Ovary (tissue), 9 donors: ENCODE measurements around the gene FAAP20. TPM values are rescaled to one million over a fixed set of nuclear protein-coding genes. Genes with fewer than 3 reads are reported as not detected.

ENCODE experiments used
- DNase-seq, 5 donors: peaks; one replicate each; pipeline ENCODE4 v3.0.0-alpha.2; 2019 to 2020
- H3K27ac ChIP-seq, 2 donors: fragments of 200-600 bp; one replicate each; pipeline versions ENCODE4 v1.5.1 to v1.8.0; 2019 to 2022
- H3K27me3 ChIP-seq: fragments of 200-600 bp; one replicate; pipeline ENCODE4 v1.8.0; 2022
- H3K36me3 ChIP-seq: fragments of 200-600 bp; sonication (generic); one replicate; pipeline ENCODE4 v1.5.1; 2019
- H3K4me1 ChIP-seq: one replicate; pipeline ENCODE4 v1.8.1; 2013; ENCODE audit warnings: mild to moderate bottlenecking, moderate library complexity; ENCODE audit not compliant: insufficient read depth
- H3K4me3 ChIP-seq: fragments of 200-600 bp; sonication (generic); one replicate; pipeline ENCODE4 v1.5.1; 2017
- H3K9me3 ChIP-seq, 2 donors: fragments of 200-600 bp in 1 of 2; sonication (generic) in 1 of 2; one replicate each; pipeline versions ENCODE4 v1.5.1 to v1.8.1; 2013 to 2019; ENCODE audit warnings: mild to moderate bottlenecking in 1 of 2, moderate library complexity in 1 of 2
- CTCF ChIP-seq, 3 donors: fragments of 450-650 bp in 2 of 3; fragments of 200-600 bp in 1 of 3; IDR thresholded peaks; one replicate each; pipeline versions ENCODE4 v1.5.1 to v1.8.0; 2016 to 2022; ENCODE audit warnings: antibody characterized with exemption in 3 of 3, mild to moderate bottlenecking in 1 of 3
- EP300 ChIP-seq: sonication (generic); formaldehyde crosslinking; IDR thresholded peaks from one replicate; pipeline ENCODE4 v1.6.1; 2017; ENCODE audit warnings: antibody characterized with exemption
- POLR2A ChIP-seq: fragments of 450-650 bp; IDR thresholded peaks from one replicate; pipeline ENCODE4 v1.6.1; 2017; ENCODE audit warnings: antibody characterized with exemption, mild to moderate bottlenecking, moderate library complexity
- WGBS, 3 donors: extraction: QIAGEN DNeasy Blood & Tissue Kit in 1 of 3; methylation state at CpG; one replicate each; pipeline versions ENCODE4 v1.1.5 to v1.1.7; 2013 to 2017; 5-methylcytosine and 5-hydroxymethylcytosine counted together
- intact Hi-C, 4 donors: fragments of 100-400 bp; cut with DNase I; formaldehyde crosslinking; loops; one replicate each; pipeline versions ENCODE4 v1.11.0 to v1.15.1; 2022 to 2023
- polyA plus RNA-seq, 2 donors: library from polyadenylated mRNA; stranded (reverse); fragments of 200-250 nt in 1 of 2; fragments of 350-450 nt in 1 of 2; fragmentation: Illumina TruSeq in 1 of 2; extraction: RNeasy Lipid Tissue Mini Kit (QIAGEN cat#74804) in 1 of 2; gene quantifications; one replicate each; pipeline ENCODE4 v1.2.3, GENCODE V29; 2013 to 2014
- total RNA-seq, 7 donors: library from RNA; depleted of rRNA in 2 of 7; stranded (reverse); fragments of >200 nt in 2 of 7; fragmentation: NEBNext Ultra II Directional in 3 of 7; extraction: Animal tissue kit (Norgen Biotek cat#: 25700) in 3 of 7; gene quantifications; one replicate each; pipeline versions ENCODE4 v1.1.0 to v1.2.4, GENCODE V29; 2016 to 2023
- donor health status: DM: no; HTN: no; CAD: no; lungs with moderate emphysema.
- donor health status: DM: no; HTN: no; CAD: no.
- donor health status: Bipolar disorder and iron deficiency.
- donor health status: DM: yes; HTN: yes; CAD: no.
- donor health status: DM: no; HTN: no; CAD: no.
- donor health status: DM: yes; HTN: yes; CAD: no.

FAAP20 gene
- total and polyA plus RNA-seq, 9 donors, result 3.4 to 96.1 (median 61.7) TPM

- no peak for DNase-seq
- Histone ChIP-seq H3K27ac (no peak overlapping the region), H3K4me1 (no peaks in the 10 kb centered on the region), H3K36me3 (no peaks in the 10 kb centered on the region), H3K9me3 (no peaks in the 10 kb centered on the region), H3K27me3 (no peaks in the 10 kb centered on the region), H3K4me3 (no peak overlapping the region)
- intact Hi-C loops, result no loop called here
- TF ChIP-seq EP300 (no peak), CTCF (IDR thresholded peaks at IDR 0.05) (no peak), POLR2A (no peak)
- WGBS, 3 donors, result 75 to 84% (median 75%) methylated on average over 4 of the region's 4 CpGs
These were observed 53.5 kb downstream of the FAAP20 start for GRCh38 chr1:2141025-2141424.

Other genes with a start within 250 kb of the FAAP20 start
- gene CFAP74, start 191.0 kb downstream of the FAAP20 start, total RNA-seq, result 1 to 10 TPM in 1 of 7 donors, under 1 TPM in 5, not detected in 1; 0.10 to 8.0 (median 0.67) TPM
- gene CFAP74, start 191.0 kb downstream of the FAAP20 start, polyA plus RNA-seq, result under 1 TPM; 0.05 to 0.18 TPM
- under 1 TPM in 2 of 7 donors, not detected in 5; 0.33 to 0.40 TPM for gene GABRD, start 175.4 kb downstream of the FAAP20 start, total RNA-seq
- under 1 TPM in 1 of 2 donors, not detected in 1; 0.13 TPM for gene GABRD, start 175.4 kb downstream of the FAAP20 start, polyA plus RNA-seq
- 10 to 100 TPM in 1 of 7 donors, 1 to 10 TPM in 6; 3.4 to 16.1 (median 5.9) TPM for gene PRKCZ, start 144.4 kb downstream of the FAAP20 start, total RNA-seq
- gene PRKCZ, start 144.4 kb downstream of the FAAP20 start, polyA plus RNA-seq, result 1 to 10 TPM; 3.6 to 5.3 TPM
- 100 to 1,000 TPM in 3 of 7 donors, 10 to 100 TPM in 4; 27.8 to 109 (median 84.3) TPM for gene SKI, start 33.5 kb upstream of the FAAP20 start, total RNA-seq
- gene SKI, start 33.5 kb upstream of the FAAP20 start, polyA plus RNA-seq, result 10 to 100 TPM; 36.3 to 47.0 TPM
- gene MORN1, start 196.8 kb upstream of the FAAP20 start, total RNA-seq, result 10 to 100 TPM; 15.6 to 24.2 (median 17.8) TPM
- gene MORN1, start 196.8 kb upstream of the FAAP20 start, polyA plus RNA-seq, result 1 to 10 TPM; 1.7 to 8.6 TPM
- 100 to 1,000 TPM in 3 of 7 donors, 10 to 100 TPM in 4; 51.0 to 130 (median 99.0) TPM for gene RER1, start 197.1 kb upstream of the FAAP20 start, total RNA-seq
- 100 to 1,000 TPM in 1 of 2 donors, 10 to 100 TPM in 1; 66.0 to 224 TPM for gene RER1, start 197.1 kb upstream of the FAAP20 start, polyA plus RNA-seq
- gene PEX10, start 217.8 kb upstream of the FAAP20 start, total RNA-seq, result 10 to 100 TPM; 14.4 to 25.9 (median 23.0) TPM
- gene PEX10, start 217.8 kb upstream of the FAAP20 start, polyA plus RNA-seq, result 10 to 100 TPM; 14.5 to 19.3 TPM